HG03196 (cell line): ENCODE results near the gene RHOF.

Source experiments
- ATAC-seq: cut with Tn5 transposase; IDR thresholded peaks from one replicate; pipeline ENCODE4 v1.9.1; 2021; ENCODE audit not compliant: unreplicated experiment

RHOF gene

GRCh38 chr12:121820056-121820455 lies 26.6 kb upstream of the RHOF start:
- no peak for ATAC-seq

GRCh38 chr12:121819212-121819949 lies 25.9 kb upstream of the RHOF start:
- no peak for ATAC-seq

GRCh38 chr12:121817648-121818043 lies 24.2 kb upstream of the RHOF start:
- ATAC-seq = no peak

- ATAC-seq = no peak
Measured at GRCh38 chr12:121816925-121817647, 23.6 kb upstream of the RHOF start.

GRCh38 chr12:121815263-121815662 lies 21.8 kb upstream of the RHOF start:
- no peak for ATAC-seq

GRCh38 chr12:121814429-121815119 lies 21.1 kb upstream of the RHOF start:
- no peak for ATAC-seq

GRCh38 chr12:121813951-121814350 lies 20.5 kb upstream of the RHOF start:
- no peak for ATAC-seq

- ATAC-seq = no peak
Measured at GRCh38 chr12:121812921-121813896, 19.7 kb upstream of the RHOF start.

GRCh38 chr12:121812320-121812871 lies 18.9 kb upstream of the RHOF start:
- ATAC-seq = no peak

- ATAC-seq = peak; percentile 70
Measured at GRCh38 chr12:121811434-121812319, 18.2 kb upstream of the RHOF start.

GRCh38 chr12:121810833-121811433 lies 17.4 kb upstream of the RHOF start:
- ATAC-seq = no peak

GRCh38 chr12:121810234-121810817 lies 16.8 kb upstream of the RHOF start:
- no peak for ATAC-seq

- no peak for ATAC-seq
Measured at GRCh38 chr12:121809712-121810116, 16.2 kb upstream of the RHOF start.

- ATAC-seq = no peak
Measured at GRCh38 chr12:121808623-121809022, 15.1 kb upstream of the RHOF start.

GRCh38 chr12:121807642-121808347 lies 14.3 kb upstream of the RHOF start:
- ATAC-seq = no peak

- ATAC-seq = no peak
Measured at GRCh38 chr12:121806546-121807423, 13.3 kb upstream of the RHOF start.

- ATAC-seq = no peak
Measured at GRCh38 chr12:121806009-121806545, 12.6 kb upstream of the RHOF start.
